ENCODE data around the gene SETD6.

- TF ChIP-seq EZH2 (IDR thresholded peaks at IDR 0.05) = no peak
- TF ChIP-seq POLR2AphosphoS5 (IDR thresholded peaks at IDR 0.05; ENCODE audit: borderline replicate concordance, low read depth, low read length) = no peak
- TF ChIP-seq FOXP2 (optimal IDR thresholded peaks at IDR 0.05; ENCODE audit: control extremely low read depth, extremely low read length, insufficient read depth) = no peak
Measured at GRCh38 chr16:58518083-58518979, 3.0 kb downstream of the SETD6 start.
